SK-N-MC (cell line): Measurements from ENCODE around the gene SDHAF3.

Source experiments
- FOXP2 ChIP-seq: optimal IDR thresholded peaks from 2 replicates; pipeline ENCODE3; 2011; ENCODE audit warnings: mild to moderate bottlenecking, moderate library complexity; ENCODE audit not compliant: insufficient read depth; ENCODE audit errors: extremely low read length, control extremely low read depth
- POLR2AphosphoS5 ChIP-seq: IDR thresholded peaks from 2 replicates; pipeline ENCODE4 v1.6.1; 2012; ENCODE audit warnings: mild to moderate bottlenecking, low read depth, low read length, borderline replicate concordance

GRCh38 chr7:97128736-97129135 lies 11.2 kb downstream of the SDHAF3 start:
- TF ChIP-seq POLR2AphosphoS5 (no peak), FOXP2 (no peak)
